Stimulated activated CD8-positive, alpha-beta memory T cell treated with anti-CD3 and anti-CD28 coated beads, Interleukin-12 subunit alpha, Interleukin-12 subunit beta, amount 100 ng/mL, for 24 hours (primary cell): ENCODE data around the gene HOXD9.

Experiments
- DNase-seq: peaks from one replicate; pipeline ENCODE4 v3.0.0-alpha.2; 2020; ENCODE audit errors: extremely low read depth

The HOXD9 gene

GRCh38 chr2:176122683-176123410 lies at the start of gene HOXD9:
Gene HOXD9, plus strand, starts transcription at chr2:176122719. Its CDS starts 50 bp downstream, at chr2:176122769.
- no peak for DNase-seq

- DNase-seq: no peak
These were observed 49.3 kb upstream of the HOXD9 start for GRCh38 chr2:176072951-176073904.

DNA sequence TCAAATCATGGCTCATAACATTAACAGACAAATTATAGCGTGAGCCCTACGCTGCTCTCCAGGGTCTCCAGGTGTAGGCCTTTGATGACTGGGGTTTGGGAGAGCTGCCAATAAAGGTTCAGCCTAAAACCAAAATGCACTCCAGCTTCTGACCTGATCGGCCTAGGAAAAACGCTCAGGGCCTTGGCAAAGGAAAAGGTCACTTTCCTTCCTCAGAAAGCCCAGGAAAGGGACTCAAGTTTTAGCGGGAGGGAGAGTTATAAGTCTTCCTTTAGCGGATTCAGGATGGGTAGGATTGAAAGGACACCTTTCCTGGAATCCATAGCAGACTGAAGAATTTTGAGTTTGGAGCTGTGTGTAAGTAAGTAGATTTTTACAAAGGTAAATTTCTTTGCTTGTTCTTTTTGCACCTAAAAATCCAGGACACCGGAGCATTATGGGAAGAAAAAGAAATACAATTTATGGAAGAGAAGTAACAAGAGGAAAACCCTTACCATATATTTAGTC lies 47.5 kb upstream of the HOXD9 start:
- DNase-seq: no peak

DNA sequence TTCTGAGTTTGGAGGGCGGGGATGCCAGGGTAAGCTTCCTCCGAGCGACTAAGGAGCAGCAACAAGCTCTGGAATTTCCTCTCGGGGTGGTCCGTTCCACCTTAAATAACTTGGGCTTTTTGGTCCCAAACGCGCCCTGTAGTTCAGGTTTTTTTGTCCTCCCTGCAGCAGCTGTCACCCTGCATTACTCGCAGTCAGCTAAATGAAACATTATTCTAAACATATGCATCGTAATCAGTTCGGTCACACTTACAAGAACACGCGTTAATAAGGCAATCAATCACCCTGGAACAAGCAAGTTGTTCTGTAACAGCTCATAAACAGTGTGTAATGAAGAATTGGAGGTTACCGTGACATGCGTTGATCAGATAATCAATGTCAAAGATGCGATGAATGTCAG lies 47.0 kb upstream of the HOXD9 start:
- DNase-seq: no peak

- no peak for DNase-seq
These were observed 46.5 kb upstream of the HOXD9 start for GRCh38 chr2:176076063-176076462.

DNA sequence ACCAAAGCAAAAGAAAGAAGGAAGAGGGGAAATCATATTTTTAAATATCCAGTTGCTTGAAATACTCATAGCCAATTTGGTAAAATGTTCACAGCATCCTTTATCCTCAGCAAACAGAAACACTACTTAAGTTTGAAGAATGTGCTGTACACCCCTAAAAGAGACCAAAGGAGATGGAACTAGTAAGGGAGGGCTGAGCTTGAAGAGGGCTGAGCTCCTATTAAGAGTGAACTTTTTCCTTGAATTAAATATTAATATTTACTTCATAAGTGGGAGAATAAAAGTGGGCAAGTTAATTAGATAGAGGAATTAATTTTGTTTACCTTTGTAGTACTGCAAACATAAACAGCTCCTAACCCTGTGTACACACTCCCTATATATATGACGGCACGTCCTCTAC lies 45.7 kb upstream of the HOXD9 start:
- no peak for DNase-seq

DNA sequence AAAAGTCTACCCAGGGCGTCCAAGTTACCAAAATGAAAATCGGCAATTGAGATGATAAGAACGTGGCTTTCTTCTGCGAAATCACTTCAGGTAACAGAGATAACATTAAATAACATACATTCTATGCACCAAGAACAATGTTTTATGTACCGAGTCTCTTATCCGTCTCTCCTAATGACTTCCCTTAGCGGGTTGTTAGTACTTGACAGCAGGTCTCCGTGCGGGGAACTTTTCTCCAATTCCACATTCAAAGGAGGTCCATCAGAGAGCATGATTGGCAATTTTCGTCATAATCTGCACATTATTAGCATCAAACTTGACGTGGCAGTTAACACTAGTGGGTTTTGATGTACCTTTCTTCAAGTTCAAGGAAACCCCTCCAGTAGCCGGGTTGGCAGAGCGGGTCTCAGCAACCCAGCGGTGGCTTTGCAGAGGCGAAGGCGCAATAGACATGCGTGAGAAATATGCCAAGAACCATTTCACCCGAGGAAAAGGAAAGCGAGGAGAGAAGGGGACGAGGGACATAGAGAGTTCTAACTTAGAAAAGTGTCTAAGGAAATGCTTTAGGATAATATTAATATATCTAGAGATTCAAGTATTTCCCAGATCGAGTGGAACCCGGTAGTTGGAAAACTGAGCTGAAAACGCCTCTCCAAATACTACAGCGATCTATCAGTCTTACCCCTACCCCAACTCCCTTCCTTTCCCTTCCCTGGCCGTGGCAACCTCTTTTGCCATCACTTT lies 43.8 kb upstream of the HOXD9 start:
- DNase-seq: no peak

DNA sequence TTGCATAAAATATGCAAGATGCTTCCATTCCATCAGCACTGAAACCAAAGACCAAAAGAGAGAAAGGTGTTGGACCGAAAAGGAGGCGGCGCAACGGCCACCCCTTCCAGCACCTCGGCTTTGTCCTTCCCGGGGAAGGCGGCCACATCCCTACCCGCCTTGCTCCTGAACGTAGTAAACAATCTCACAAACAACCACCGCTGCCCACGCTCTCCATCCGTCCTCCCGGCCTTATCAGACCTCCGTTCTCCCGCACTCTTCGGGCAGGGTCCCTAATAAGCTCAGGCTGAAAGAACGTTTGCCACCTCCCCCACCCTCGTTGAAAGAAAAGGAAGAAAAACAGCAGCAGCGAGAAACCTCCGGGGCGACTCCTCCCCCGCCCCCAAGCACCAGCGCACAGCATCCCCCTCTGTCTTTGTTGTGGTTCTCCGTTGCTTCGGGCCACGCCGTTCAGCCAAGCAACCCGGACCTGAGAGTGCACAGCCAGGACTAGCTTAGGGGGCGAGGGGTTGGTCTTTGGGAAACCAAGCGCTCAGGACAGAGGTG lies 43.2 kb upstream of the HOXD9 start:
- no peak for DNase-seq

DNA sequence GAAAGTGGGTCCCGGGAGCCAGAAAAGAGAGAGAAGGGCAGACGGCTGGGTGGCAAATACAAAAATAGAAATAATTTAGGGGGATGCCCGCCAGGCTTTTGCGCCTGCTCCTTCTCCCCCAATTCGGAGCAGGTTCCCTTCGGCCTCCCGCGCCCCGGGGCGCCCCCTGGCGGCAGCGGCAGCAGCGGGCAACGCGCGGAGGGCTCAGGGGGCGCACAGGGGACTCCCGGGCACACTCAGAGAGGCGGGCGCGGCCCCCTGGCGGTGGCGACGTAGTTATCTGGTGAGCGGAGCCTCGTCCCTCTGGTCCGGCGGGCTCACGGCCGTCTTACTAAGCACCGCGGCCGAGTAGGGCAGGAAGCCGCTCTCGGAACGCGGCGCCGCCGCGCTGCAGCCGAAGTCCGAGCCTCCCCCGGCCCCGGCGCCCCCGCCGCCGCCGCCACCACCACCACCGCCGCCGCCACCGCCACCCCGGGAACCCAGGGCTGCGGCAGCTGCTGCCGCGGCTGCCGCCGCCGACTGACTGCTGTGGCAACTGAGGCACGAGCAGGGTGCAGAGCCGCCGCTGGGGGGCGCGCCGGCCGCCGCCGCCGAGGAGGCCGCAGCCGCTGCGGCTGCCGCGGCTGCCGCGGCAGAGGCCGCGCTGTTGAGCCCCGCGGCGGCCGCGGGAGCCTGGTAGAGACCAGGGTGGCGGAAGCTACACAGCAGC lies 42.5 kb upstream of the HOXD9 start:
- no peak for DNase-seq

GRCh38 chr2:176080540-176081375 lies 41.8 kb upstream of the HOXD9 start:
- no peak for DNase-seq

- no peak for DNase-seq
These were observed 41.1 kb upstream of the HOXD9 start for GRCh38 chr2:176081376-176081836.

DNA sequence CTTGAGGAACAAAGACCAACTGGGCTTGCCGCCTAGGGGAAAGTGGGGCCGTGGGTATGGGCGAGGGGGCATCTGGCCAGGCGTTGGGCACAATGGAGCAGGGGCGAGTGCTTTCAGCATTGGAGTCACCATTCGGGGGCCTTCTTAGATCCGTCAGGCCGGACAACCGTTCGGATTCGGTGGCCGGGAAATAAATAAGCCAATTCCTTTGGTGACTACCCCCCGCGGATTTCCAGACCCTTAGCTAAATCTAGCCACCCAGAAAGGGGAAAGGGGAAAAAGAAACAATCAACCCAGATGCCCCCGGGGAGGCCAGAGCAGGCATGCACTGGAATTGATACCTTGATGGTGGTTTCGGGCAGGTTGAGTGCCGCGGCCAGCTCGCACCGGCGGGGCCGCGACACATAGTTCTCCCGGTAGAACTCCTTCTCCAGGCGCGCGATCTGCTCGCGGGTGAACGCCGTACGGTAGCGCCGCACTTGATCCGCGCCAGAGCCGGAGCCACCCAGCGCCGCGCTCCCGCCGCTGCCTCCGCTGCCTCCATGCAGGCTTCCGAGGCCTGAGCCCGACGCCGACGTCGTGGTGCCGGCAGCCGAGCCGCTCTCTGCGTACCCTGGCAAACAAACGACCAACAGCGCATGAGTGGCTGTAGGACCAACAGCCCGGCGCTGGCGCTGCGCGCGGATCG lies 40.5 kb upstream of the HOXD9 start:
- no peak for DNase-seq

DNA sequence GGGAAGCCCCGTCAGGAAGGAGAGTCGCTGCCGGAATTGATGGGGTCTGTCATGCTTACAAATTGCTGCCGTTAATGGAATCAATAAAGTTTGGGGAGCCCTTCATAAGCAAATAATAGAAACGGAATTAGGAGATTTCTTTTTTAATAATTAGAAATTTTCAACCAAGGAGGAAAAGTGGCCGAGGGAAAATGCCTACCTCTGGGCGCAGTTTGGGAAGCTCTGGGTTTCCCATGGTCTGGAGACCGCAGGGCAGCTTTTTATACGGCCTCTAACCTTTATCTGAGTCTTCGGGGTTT lies 40.0 kb upstream of the HOXD9 start:
- no peak for DNase-seq

GRCh38 chr2:176082824-176083751 lies 39.4 kb upstream of the HOXD9 start:
- no peak for DNase-seq

- DNase-seq: no peak
These were observed 38.7 kb upstream of the HOXD9 start, which contains the start of gene EVX2 for GRCh38 chr2:176083796-176084261. Gene EVX2, minus strand, starts transcription at chr2:176083962. Its CDS starts 186 bp downstream, at chr2:176083776.

- no peak for DNase-seq
These were observed 37.9 kb upstream of the HOXD9 start for GRCh38 chr2:176084611-176085119.

DNA sequence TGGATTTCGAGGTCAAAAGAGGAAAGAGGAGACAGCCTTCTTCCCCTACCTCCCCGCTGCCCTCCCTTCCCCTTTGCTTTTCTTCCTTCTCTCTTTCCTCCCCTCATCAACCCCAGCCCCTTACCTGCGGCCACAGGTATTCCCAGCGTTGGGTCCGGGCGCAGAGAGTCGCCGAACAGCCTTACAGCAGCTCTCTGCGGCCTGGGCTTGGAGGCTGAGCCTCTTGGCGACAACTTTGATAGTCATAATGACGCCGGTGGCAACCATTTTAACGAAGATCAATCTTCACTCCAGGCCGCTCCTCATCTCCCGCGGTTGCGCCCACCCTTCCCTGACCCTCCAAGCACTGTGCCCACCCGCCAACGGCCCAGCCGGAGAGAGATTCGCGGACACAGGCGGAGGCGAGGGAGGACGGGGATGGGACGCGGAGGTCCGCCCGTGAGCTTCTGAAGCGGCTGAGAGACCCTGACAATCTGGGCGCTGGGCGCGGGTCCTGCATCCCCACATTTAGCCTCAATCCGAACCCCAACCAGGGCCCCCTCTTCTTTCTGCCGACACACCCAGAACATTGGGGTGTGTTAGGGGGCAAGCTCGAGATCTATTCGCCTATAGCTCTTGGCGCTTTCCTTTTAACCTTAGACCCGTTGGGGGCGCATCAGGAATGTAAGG lies 37.3 kb upstream of the HOXD9 start:
- no peak for DNase-seq
